ENCODE data around the gene CCL3.
"Not testable (repeated sequence)": the region's sequence is repeated elsewhere in the genome, so short reads cannot be mapped to it uniquely, and the experiment has no call there.

The CCL3 gene

DNA sequence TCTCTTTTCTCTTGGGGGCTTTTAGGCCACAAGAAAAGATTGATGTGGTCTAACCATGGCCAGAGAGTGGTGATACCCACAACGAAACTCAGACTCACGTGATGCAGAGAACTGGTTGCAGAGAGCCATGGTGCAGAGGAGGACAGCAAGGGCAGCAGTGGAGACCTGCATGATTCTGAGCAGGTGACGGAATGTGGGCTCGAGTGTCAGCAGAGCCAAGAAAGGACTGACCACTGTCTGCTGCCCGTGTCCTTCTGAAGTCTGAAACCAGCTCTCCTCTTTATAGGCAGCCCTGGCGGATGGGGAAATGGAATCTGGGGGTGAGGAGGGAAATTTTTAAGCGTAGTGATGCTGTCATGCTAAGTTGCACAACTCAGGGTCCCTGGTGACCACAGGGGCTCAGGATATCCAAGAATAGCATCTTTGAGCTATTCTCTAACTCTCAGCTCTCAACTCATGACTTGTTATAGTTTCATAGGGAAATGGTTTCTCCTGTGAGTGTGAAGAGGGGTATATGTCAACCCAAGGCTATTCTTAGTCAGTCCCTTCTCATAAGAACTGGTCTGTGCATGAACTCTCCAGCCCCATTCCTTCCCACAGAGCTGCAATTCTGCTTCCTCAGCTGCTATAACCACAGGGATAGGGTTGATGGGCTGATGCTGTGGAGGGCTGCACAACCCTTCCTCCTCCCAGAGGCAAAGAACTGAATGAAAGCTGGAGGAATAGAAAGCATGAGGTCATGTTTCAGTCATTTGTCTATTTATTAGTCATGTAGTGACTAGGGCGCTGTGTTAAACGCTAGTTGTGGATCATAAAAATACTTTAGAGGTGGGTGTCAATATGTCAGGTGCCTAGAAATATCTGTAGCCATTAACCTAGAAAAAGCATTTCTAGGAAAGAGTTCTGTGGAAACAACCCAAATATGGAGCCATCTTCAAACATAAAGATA is at the start of gene CCL3:
Gene CCL3 (minus strand): TSS at position 256 of the 949 bp plus-strand sequence. CDS start 85 bp downstream, at position 171.
- DNase-seq (ENCODE audit: low read depth in 2 of 2) = no peak

- no peak for DNase-seq (ENCODE audit: low read depth in 2 of 2)
Observed at GRCh38 chr17:36136439-36136838, 46.5 kb upstream of the CCL3 start.

DNA sequence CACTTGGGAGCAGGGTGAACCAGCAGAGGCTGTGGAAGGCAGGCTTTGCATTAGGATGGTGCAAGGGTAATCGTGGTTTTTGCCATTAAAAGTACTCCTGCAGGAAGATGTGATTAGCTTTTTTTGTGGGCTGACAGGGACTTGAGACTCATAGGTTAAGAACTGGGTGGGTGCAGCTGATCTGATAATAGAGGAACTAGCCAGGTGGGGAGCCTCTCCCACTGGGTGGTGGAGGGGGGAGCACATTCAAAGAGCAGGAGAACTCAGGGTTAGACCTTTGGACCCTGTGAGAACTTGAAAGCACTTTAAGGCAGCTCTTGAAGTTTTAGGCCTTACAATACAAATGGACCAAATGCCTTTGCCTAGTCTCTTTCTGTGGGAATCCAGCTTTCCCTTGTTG is 46.1 kb upstream of the CCL3 start:
- no peak for DNase-seq (ENCODE audit: low read depth in 2 of 2)

DNA sequence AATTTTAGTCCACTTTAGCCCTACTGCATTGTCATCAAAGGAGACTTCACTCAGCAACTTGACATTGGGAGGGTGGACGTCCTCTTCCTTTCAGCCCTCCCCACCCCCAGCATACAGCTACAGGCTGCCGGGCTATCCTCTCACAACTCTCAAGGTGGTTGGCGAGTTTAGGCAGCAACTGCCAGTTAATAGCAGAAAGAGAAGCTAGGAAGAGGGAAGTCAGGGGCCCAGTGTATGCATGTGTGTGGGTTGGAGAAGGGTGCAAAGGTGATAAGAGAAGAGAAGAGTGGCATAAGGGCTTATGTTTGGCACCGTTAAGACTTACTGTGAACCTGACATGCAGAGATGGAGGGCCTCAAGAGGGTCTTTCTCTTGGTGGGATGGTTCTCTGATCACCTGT is 45.5 kb upstream of the CCL3 start:
- DNase-seq (ENCODE audit: low read depth in 2 of 2) = no peak

DNA sequence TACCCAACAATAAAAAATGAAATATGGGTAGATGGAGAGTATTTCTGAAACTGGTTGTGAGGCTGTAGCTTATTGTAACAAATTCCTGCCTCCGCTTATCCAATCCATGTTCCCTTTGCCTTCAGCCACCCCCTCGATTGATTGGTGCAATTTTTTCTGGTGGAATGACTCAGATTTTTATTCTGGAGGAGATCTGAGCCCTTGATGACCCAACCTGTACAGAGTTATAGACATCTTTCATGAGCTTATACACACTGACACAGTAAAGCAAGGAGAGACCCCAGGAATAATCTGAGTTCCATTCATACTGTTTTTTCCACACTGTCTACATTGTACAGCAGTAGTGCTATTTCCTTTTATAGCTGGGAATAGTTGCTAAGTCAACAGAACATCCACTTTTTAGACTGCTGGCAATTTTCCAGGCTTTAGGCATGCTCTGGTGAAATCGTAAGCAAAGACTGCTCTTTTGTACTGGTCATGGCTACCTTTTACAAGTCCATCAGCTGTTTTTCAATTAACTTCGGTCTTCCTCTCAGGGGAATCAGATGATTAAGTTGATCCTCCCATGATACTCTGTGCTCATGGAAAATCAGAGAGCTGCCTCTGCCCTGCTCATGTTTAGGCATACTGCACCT is 43.8 kb upstream of the CCL3 start:
- no peak for DNase-seq (ENCODE audit: low read depth in 2 of 2)

DNA sequence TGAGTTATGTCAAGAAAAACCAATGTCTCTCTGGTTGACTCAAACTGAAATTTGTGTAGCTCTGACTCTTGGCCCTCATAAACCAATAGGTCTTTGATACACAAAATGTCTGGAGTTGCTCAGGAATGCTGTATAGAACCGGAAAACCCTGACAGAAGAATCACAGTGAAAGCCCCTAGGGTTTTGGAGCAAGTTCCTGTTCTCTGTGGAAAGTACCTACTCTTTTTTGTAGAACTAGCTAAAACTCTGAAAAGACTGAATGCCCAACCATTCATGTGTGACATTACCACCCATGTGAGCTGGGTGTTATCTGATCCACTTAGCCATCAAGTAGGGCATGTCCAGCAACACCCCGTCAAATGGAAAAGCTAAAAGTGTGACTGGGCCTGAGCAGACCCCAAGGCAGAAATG is 42.5 kb upstream of the CCL3 start:
- no peak for DNase-seq (ENCODE audit: low read depth in 2 of 2)

GRCh38 chr17:36131931-36132330 is 42.0 kb upstream of the CCL3 start:
- no peak for DNase-seq (ENCODE audit: low read depth in 2 of 2)

DNA sequence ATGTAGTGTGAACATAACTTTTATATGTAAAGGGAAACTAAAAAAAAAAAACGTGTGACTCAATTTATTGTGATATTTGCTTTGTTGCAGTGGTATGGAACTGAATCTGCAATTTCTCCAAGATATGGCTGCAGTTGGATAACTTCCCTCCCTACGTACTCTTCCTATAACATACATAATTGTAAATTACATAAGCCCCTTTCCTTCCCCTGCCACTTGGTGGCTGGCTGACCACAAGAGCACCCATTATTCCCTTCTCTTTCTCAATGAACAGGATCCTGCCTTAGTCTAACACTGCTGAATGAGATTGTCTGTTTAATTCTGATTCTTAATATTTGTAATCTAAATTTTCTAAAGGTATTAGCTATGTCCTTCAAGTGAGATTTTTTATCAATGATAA is 41.5 kb upstream of the CCL3 start:
- no peak for DNase-seq (ENCODE audit: low read depth in 2 of 2)

DNA sequence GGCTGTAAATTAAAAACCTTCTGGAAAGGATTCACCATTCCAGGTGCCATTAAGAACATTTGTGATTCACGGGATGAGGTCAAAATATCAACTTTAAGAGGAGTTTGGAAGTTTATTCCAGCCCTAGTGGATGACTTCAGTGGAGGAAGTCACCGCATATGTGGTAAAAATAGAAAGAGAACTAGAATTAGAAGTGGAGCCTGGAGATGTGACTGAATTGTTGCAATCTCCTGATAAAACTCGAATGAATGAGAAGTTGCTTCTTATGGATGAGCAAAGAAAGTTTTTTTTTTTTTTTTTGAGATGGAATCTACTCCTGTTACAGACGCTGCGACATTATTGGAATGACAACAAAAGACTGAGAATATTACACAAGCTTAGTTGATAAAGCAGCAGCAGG is 40.4 kb upstream of the CCL3 start:
- DNase-seq (ENCODE audit: low read depth in 2 of 2) = no peak

DNA sequence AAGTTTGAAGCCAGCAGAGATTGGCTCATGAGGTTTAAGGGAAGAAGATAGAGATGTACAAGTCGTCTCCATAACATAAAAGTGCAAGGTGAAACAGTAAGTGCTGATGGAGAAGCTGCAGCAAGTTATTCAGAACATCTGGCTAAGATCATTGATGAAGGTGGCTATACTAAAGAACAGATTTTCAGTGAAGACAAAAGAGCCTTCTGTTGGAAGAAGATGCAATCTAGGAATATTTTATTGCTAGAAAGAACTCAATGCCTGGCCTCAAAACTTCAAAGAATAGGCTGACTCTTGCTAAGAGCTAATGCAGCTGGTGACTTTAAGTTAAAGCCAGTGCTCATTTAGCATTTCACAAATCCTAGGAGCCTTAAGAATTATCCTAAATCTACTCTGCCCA is 39.7 kb upstream of the CCL3 start:
- DNase-seq (ENCODE audit: low read depth in 2 of 2) = no peak

GRCh38 chr17:36128411-36128978 is 38.6 kb upstream of the CCL3 start:
- no peak for DNase-seq (ENCODE audit: low read depth in 2 of 2)

DNA sequence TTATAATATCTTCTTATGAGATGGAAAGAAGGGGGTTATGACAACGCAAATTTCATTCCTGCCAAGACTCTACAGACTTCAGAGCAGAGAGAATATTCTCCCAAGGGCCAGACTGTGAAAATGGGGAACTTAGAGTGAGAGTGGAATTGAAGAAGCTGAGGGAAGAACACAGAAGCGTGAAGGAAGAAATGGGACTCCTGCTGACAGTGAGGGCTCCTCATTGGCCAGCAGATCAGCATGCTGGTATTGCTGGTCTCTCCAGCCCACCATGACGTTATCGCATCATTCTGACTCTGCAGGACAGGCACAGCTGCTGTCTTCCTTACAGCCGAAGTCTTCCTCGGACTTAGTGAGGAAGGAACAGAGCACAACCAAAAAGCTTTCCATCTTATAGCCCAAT is 38.0 kb upstream of the CCL3 start:
- no peak for DNase-seq (ENCODE audit: low read depth in 2 of 2)

DNA sequence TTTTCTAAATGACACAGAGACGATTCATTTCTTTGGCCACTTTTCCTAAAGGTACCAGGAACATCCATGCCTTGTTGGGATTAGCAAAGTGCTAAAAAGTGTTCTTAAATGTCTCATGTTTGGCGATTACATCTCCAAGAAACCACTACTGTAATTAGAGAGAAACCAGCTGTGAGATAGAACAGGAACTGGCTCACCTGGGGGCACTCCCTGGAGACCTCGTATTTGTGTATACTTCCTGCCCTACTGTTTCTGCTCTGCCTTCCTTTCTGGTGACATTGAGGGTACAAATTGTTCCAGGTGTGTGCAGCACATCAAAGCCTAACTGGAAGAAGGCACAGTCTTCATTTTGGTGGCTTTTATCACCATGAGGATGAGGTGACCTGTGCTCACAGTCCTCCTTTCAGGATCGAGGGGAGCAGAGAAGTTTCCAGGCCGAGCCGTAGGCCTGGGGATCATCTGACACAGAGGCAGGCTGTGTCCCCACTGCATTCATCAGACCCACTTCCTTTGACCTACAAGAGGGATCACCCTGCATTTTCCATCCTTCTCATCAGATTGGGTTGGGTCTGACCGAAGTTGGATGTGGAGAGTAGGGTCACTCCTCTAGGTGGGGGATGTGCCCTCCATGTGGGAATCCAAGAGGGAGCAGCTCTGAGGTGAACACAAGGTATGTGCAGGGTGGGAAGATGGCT is 37.4 kb upstream of the CCL3 start:
- DNase-seq (ENCODE audit: low read depth in 2 of 2) = no peak

DNA sequence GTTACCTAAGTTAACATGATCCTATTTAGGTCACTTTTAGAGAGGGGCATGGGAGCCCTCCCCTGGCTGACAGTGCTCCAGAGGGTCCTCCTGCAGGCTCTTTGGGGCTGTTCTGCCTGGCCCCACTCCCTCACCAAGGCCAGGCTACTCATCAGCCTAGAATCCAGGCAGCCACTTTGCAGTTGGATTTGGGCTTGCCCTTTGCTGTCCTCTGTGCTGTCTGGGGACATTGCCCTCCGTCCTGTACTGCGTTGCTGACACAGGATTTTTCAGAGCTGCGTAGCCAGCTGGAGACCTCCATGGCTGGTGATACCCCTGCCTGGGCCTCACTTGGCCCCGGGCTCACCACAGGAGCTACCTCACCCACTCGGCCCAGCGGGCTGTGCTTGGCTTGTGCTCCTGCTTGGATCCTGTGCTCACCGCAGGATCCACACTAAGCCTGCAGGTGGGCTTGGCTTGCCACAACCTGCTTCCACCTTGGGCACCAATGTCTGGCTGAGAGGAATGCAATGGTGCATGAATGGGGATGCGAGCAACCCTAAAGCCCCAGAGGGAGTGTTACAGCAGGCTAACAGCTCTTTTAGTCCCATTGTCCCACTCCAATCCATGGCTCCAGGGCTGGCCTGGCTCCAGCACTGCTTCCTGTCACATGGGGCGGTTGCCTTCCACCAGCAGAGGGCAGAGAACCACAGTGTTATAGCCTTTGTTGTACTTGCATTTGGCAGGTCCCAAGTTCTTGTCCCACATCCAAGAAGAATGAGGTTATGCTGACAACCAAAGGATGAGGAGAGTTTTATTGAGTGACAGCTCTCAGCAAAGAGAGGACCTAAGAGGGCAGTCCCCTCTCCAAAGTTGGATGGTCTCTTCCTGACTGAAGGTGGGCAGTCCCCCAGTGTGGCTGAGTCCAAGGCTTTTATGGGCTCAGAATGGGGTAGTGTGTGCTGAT is 35.2 kb upstream of the CCL3 start:
- no peak for DNase-seq (ENCODE audit: low read depth in 2 of 2)

GRCh38 chr17:36123431-36123830 is 33.5 kb upstream of the CCL3 start:
- no peak for DNase-seq (ENCODE audit: low read depth in 2 of 2)

DNA sequence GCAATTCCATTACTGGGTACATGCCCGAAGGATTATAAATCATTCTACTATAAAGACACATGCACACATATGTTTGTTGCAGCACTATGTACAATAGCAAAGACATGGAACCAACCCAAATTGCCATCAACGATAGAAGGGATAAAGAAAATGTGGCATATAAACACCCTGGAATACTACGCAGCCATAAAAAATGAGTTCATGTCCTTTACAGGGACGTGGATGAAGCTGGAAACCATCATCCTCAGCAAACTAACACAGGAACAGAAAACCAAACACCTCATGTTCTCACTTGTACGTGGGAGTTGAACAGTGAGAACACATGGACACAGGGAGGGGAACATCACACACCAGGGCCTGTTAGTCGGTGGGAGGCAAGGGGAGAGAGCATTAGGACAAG is 31.2 kb upstream of the CCL3 start:
- DNase-seq (ENCODE audit: low read depth in 2 of 2) = not testable (repeated sequence)

- DNase-seq (ENCODE audit: low read depth in 2 of 2) = no peak
Observed at GRCh38 chr17:36120221-36120620, 30.3 kb upstream of the CCL3 start.

DNA sequence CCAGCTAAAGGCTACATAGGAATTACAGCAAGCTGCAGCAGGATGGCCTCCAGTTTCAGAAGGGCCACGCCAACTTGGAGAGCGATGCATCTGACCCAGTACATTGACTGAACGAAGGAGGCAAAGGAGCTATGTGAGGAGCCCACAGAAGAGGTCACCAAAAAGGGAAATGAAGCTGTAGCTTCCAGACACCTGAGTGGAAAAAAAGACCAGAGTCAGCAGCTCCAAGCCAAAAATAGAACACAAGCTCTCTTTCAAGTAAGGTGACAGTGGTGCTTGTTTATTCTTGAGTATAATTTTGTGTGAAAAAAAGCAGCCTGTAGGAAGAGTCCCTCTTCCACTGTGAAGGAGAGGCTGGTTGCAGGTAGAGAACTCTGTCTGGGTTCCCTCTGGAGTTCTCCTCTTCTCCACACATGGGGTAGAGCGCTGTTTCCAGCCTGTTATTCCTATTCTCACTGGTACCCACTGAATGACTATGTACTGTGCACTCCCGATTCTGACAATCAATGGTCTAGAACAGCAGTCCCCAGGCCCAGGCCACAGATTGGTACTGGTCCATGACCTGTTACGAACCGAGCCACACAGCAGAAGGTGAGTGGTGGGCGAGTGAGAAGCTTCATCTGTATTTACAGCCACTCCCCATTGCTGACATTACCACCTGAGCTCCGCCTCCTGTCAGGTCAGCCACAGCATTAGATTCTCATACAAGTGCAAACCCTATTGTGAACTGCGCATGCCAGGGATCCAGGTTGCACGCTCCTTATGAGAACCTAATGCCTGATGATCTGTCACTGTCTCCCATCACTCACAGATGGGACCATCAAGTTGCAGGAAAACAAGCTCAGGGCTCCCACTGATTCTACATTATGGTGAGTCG is 28.8 kb upstream of the CCL3 start:
- DNase-seq (ENCODE audit: low read depth in 2 of 2) = no peak

DNA sequence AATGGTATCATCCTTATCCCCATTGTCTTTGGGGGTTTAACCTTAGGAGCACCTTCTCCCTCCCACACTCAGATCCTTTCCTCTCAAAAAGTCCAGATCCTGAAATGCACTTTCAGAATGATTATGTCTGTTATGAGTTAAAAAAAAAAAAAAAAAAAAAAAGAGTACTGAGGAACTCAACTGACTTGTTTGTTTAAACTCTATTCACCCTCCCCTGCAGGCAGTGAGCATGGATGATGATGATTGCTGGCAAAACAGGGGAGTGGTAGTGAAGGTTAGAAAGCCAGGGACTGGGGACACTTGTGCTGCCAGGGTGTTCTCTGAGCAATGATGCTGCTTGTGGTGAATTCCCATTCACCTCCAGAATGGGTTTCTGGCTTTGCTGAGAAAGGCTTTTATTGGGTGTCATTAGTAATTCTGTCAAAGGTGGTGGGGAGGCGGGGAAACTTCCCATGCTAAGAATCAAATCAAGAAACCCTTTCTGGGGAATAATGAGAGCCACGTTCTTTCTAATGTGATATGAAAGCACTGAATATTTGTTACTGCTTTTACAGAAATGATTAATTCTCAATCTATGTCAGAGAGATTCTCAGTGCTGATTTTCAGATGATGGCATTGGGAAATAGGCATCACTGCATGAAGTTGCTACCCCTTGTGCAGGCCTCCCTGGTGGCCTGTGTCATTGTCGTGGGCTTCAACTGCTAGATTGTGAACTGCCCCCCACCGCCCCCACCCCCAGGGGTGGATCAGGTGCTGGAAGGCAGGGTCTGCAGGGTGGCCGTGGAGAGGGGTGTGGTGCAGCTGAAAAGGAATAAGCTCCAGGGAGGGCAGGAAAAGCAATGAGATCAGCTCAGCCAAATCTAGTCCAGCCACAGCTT is 27.8 kb upstream of the CCL3 start:
- no peak for DNase-seq (ENCODE audit: low read depth in 2 of 2)

Data from fibroblast of skin of left biceps (primary cell).